GM13977 (cell line): ENCODE results near the gene PNMA8A.

Experiments
- DNase-seq: peaks from one replicate; pipeline ENCODE4 v3.0.0; 2012; ENCODE audit warnings: low spot score
- CTCF ChIP-seq: IDR thresholded peaks from 2 replicates; pipeline ENCODE4 v1.5.1; 2012; ENCODE audit warnings: mild to moderate bottlenecking, control low read depth; ENCODE audit not compliant: insufficient read depth; ENCODE audit errors: extremely low read depth, missing control alignments
- in situ Hi-C: fragments of 300-500 bp; cut with MboI; formaldehyde crosslinking; loops from one replicate; pipeline ENCODE4 v1.12.0; 2022; ENCODE audit warnings: low sequenced_read_pairs, low pct_unique_long_range_greater_than_20kb, mixed read lengths, inconsistent platforms; ENCODE audit not compliant: unreplicated experiment

The PNMA8A gene

GRCh38 chr19:46481947-46482346, 10.6 kb upstream of the PNMA8A start:
- DNase-seq = no peak
- TF ChIP-seq CTCF = no peak
- in situ Hi-C loops = loop anchor here (25.0 kb wide), 1 partner anchor 195 kb away; the partner anchor contains the start of gene HIF3A

- TF ChIP-seq CTCF = no peak
- no peak for DNase-seq
- in situ Hi-C loops = loop anchor here (25.0 kb wide), 1 partner anchor 194 kb away; the partner anchor contains the start of gene HIF3A
Measured at GRCh38 chr19:46481223-46481848, 10.0 kb upstream of the PNMA8A start.

GRCh38 chr19:46480415-46480814, 9.1 kb upstream of the PNMA8A start:
- no peak for TF ChIP-seq CTCF
- DNase-seq = no peak
- in situ Hi-C loops = loop anchor here (25.0 kb wide), 1 partner anchor 193 kb away; the partner anchor contains the start of gene HIF3A

- TF ChIP-seq CTCF = no peak
- in situ Hi-C loops = loop anchor here (25.0 kb wide), 1 partner anchor 191 kb away; the partner anchor contains the start of gene HIF3A
- no peak for DNase-seq
Measured at GRCh38 chr19:46478356-46478986, 7.1 kb upstream of the PNMA8A start.

GRCh38 chr19:46475986-46476385, 4.6 kb upstream of the PNMA8A start:
- DNase-seq = no peak
- in situ Hi-C loops = loop anchor here (25.0 kb wide), 1 partner anchor 189 kb away; the partner anchor contains the start of gene HIF3A
- no peak for TF ChIP-seq CTCF

GRCh38 chr19:46474211-46474610, 2.8 kb upstream of the PNMA8A start:
- DNase-seq = no peak
- TF ChIP-seq CTCF = no peak
- in situ Hi-C loops = no loop called here
